ENCODE results near the gene RCL1.

RCL1 gene

GRCh38 chr9:4832786-4833579 lies 40.2 kb downstream of the RCL1 start:
- no peak for DNase-seq (ENCODE audit: low read depth)
- H3K4me3 ChIP-seq (ENCODE audit: low read depth, low read length) = no peak overlapping the region
- TF ChIP-seq, protein P1, sequence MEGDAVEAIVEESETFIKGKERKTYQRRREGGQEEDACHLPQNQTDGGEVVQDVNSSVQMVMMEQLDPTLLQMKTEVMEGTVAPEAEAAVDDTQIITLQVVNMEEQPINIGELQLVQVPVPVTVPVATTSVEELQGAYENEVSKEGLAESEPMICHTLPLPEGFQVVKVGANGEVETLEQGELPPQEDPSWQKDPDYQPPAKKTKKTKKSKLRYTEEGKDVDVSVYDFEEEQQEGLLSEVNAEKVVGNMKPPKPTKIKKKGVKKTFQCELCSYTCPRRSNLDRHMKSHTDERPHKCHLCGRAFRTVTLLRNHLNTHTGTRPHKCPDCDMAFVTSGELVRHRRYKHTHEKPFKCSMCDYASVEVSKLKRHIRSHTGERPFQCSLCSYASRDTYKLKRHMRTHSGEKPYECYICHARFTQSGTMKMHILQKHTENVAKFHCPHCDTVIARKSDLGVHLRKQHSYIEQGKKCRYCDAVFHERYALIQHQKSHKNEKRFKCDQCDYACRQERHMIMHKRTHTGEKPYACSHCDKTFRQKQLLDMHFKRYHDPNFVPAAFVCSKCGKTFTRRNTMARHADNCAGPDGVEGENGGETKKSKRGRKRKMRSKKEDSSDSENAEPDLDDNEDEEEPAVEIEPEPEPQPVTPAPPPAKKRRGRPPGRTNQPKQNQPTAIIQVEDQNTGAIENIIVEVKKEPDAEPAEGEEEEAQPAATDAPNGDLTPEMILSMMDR (IDR thresholded peaks at IDR 0.05; ENCODE audit: control insufficient read depth, extremely low read depth, insufficient read depth) = no peak

DNA sequence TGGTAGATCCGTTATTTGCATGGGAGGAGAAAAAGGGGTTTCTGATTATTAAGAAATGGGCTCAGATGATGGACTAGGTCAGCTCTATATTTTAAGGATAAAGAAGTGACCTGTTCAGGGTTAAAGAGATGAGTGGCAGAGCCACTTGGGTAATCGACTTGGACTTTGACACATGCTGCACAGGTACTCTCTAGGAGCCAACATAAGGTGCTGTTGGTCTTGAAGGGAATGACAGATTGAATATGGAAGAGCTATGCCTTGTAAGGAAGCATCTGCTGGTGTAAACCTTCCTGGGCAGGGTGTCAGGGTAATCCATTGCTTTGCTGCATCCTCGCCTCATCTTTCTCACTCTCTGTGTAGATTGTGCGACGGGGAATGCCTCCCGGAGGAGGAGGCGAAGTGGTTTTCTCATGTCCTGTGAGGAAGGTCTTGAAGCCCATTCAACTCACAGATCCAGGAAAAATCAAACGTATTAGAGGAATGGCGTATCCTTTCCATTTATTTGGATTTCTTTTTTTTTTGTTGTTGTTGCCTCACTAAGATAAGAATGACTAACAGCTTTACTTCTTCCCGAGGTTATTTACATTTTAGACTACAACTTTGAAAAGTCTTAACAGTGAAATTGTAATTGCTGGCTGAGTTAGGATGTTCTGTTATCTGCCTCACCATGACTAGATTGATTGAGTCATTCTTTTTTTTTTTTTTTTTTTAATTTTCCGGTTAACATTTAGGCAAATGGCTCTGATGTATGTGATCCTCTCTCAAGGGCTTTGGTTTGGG lies 41.2 kb downstream of the RCL1 start:
- TF ChIP-seq, protein P1 (IDR thresholded peaks at IDR 0.05; ENCODE audit: control insufficient read depth, extremely low read depth, insufficient read depth) = no peak
- H3K4me3 ChIP-seq (ENCODE audit: low read depth, low read length) = no peak overlapping the region
- no peak for DNase-seq (ENCODE audit: low read depth)

DNA sequence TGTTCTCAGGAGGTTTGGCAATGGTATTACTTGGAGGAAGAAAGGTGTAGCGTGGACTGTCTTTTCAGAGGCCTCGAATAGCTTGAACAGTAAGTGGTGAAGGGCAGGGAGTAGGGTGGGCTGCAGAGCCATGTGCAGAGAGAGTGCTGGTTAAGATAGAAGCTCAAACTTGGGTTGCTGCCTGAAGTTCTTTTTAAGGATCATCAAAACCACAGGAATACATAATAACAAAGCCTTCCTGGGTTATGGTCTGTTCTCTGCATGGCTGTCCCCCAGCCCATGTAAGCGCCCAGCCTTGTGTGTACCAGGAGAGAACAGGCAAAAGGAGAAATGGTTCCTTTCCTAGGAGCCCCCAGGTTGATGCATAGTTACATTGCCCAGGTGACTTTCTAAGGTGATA lies 43.9 kb downstream of the RCL1 start:
- TF ChIP-seq, protein P1 (IDR thresholded peaks at IDR 0.05; ENCODE audit: control insufficient read depth, extremely low read depth, insufficient read depth) = no peak
- no peak overlapping the region for H3K4me3 ChIP-seq (ENCODE audit: low read depth, low read length)
- DNase-seq (ENCODE audit: low read depth) = no peak

DNA sequence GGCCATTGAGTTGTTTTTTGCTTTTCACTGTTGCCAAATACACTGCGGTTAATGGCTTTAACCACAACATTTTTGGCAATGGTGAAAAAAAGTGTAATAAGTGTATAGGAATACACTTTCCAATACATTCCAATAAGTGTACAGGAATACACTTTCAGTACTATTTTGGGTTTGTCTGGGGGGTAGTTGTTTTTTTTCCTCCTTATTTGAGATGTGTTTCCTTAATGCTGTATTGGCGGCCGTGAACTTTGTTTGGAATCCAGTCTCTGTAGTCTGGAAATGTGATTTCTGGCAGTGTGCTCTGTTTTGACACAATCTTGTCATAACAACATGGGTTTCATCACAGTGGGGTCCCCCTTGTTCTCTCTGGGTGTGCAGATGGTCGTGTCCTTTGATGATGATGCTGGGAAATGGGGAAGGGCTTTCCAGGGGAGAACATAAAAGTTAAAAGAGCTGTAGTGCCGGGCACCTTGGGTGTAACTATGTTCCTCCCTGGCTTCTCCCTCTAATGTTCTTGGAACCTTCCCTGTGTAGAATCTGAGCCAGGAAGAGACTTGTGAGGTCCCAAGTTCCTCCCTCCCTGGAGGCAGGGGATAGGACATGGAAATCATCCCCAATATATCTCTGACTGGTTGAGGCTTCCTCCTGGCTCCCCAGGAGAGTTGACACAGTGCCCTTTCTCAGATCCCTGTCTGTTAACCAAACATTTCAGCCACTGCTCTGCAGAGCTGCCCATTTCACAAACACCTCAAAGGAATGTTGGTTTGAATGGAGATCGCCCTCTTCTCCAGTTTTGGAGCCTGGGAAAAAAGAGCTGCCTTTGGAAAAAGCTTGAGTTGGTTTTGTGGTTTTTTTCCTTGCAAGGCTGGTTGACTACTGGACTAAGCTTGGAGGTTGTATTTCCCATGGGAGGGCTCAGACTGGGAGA lies 44.8 kb downstream of the RCL1 start:
- no peak overlapping the region for H3K4me3 ChIP-seq (ENCODE audit: low read depth, low read length)
- no peak for DNase-seq (ENCODE audit: low read depth)
- TF ChIP-seq, protein P1 (IDR thresholded peaks at IDR 0.05; ENCODE audit: control insufficient read depth, extremely low read depth, insufficient read depth) = no peak

GRCh38 chr9:4838189-4838546 lies 45.4 kb downstream of the RCL1 start:
- DNase-seq (ENCODE audit: low read depth) = no peak
- TF ChIP-seq, protein P1 (IDR thresholded peaks at IDR 0.05; ENCODE audit: control insufficient read depth, extremely low read depth, insufficient read depth) = no peak

GRCh38 chr9:4839470-4839912 lies 46.7 kb downstream of the RCL1 start:
- no peak overlapping the region for H3K4me3 ChIP-seq (ENCODE audit: low read depth, low read length)
- TF ChIP-seq, protein P1 (IDR thresholded peaks at IDR 0.05; ENCODE audit: control insufficient read depth, extremely low read depth, insufficient read depth) = no peak
- no peak for DNase-seq (ENCODE audit: low read depth)

More at GRCh38 chr9:4838189-4838546, 45.4 kb downstream of the RCL1 start:
- H3K4me3 ChIP-seq (ENCODE audit: low read depth, low read length) = no peak overlapping the region
